D721Med (cell line): ENCODE results near the gene TTLL12.

Experiments used
- DNase-seq: peaks from one replicate; pipeline ENCODE4 v3.0.0; 2011; ENCODE audit warnings: low spot score; ENCODE audit not compliant: insufficient read length
- FAIRE-seq: peaks from 2 replicates; lab custom pipeline; 2011; peaks lifted over from hg19 to GRCh38; lab: Jason Lieb, UNC
- CTCF ChIP-seq: IDR thresholded peaks from 2 replicates; pipeline ENCODE4 v1.5.1; 2012; ENCODE audit warnings: mild to moderate bottlenecking, control low read depth; ENCODE audit not compliant: insufficient read depth; ENCODE audit errors: missing control alignments

TTLL12 gene

DNA sequence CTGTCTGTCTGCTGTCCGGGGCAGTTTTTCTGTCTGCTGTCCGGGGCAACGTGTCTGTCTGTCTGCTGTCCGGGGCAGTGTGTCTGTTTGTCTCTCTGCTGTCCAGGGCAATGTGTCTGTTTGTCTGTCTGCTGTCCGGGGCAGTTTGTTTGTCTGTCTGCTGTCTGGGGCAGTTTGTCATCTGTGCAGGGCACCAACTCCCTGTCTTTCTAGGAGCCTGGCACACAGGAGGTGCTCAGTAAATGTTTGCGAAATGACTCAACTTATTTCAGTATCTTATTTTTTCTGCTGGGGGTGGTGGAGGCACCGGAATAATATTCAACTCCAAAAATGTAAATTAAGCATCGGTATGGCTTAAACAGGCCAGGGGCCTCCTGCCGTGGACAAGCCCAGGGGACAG lies 12.0 kb upstream of the TTLL12 start:
- no peak for FAIRE-seq

DNA sequence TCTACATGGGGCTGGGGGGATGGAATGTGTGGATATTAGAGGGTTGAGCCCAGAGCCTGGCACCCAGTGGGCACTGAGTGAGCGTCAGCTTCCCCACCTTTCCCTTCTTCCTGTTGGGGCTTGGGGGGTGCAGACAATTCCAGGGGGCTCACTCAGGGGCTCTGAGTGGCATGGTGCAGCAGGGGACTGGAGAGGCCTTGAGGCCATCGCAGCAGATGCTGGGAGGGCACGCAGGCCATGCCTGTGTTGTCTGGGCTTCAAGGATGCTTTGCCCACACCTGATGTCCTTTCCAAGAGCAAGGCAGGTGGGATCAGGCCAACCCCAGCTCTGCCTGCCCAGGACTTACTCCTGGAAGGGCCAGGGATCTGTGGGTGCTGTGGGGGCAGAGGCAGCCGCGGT lies 11.2 kb upstream of the TTLL12 start:
- no peak for FAIRE-seq
- no peak for DNase-seq
- no peak for TF ChIP-seq CTCF

More for the DNA sequence above, 12.0 kb upstream of the TTLL12 start:
- DNase-seq, result no peak
- no peak for TF ChIP-seq CTCF

DNA sequence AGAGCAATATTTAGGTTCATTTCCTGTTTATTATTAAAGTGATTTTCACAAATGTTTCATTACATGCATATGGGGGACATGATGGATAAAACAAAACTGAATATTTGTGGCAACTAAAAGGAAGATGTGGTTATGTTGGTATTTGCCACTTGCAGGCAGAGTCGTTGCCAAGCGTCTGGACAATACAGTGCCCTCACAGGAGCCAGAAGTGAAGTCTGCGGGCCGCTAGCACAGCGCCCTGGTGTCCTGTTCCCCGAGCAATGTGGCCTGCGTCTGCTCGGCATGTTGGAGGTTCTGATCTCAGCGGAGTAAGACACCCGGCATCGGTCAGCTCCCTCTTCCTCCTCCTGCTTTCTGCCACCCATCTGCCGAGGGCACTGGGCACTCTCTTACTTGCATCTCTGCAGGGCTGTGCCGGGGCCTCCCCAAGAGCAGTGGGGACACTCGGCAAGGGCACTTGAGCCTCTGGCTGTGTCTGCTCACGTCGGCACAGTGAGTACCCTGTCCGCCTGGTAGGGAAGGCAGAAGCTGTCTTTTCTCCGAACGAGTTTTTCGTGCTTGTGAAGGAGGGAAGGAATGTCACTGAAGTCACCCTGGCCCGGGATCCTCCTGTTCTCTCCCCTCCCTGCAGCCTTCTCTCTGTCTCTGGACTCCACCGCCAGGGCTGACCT lies 10.5 kb upstream of the TTLL12 start:
- DNase-seq (no peak), FAIRE-seq (no peak)
- no peak for TF ChIP-seq CTCF

DNA sequence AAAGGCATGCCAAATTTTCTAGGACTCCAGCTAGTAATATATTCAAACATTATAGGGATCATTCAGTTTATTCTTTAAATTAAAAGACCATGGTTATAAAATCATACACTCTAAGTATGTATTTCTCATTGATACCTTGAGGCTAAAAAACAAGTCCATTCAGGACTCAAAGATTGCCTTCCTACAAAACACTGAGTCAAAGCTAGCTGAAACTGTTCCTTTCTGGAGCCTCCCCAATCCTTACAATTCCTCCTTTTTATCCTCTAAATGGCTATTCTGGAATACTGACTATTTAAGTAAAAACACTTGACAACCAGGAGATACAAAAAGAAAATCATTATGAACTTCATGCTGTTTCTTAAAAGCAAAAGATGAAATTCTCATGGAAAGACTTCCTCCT lies 4.9 kb upstream of the TTLL12 start:
- no peak for FAIRE-seq
- TF ChIP-seq CTCF, result no peak
- no peak for DNase-seq

DNA sequence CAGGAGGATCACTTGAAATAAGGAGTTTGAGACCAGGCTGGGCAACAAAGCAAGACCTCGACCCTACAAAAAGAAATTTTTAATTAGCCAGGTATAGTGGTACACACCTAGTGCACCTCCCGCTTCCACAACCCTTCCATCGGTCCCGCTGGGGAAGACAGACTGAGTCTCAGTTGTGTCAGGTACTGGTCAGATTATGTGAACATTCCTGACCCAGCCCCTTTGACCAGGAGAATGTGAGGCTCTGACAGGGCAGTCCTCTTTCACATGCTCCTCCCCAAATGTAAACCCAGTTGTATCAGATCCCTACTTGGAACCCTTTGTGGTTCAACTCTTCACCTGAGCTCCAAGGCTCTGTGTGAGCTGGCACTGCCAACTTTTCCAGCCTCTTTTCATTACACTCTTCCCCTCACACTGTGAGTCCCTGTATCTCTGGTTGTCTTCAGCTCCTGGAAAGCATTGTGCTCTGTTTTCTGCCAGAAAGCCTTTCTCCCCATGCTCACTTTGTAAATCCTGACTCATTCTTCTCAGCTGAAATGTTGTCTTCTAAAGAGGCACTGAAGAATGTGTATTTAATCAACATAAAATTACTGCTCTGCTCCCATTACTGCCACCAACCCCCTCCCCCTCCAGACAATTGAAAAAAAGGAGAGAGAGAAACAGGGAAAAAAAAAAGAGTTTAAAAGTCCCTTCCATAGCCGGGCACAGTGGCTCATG lies 2.1 kb upstream of the TTLL12 start:
- no peak for TF ChIP-seq CTCF
- DNase-seq, result no peak
- FAIRE-seq, result no peak

- no peak for FAIRE-seq
- peak; percentile 43 for TF ChIP-seq CTCF
Observed at GRCh38 chr22:43187171-43188099, 501 bp upstream of the TTLL12 start.

More at GRCh38 chr22:43187171-43188099, 501 bp upstream of the TTLL12 start:
- DNase-seq, result peak; percentile 66
